OCI-LY1 (cell line): ENCODE results near the gene PDK2.

Experiments
- H2AFZ ChIP-seq: fragments of 200-600 bp; sonication (generic), shearing (Covaris generic); 2 replicates; pipeline ENCODE4 v1.6.0; 2014; ENCODE audit warnings: antibody characterized with exemption, mild to moderate bottlenecking, low read length
- H3F3A ChIP-seq: fragments of 200-600 bp; sonication (generic), shearing (Covaris generic); 2 replicates; pipeline ENCODE4 v1.6.0; 2014; ENCODE audit warnings: mild to moderate bottlenecking, antibody characterized with exemption, low read length, moderate library complexity; ENCODE audit not compliant: insufficient read depth
- H3K27ac ChIP-seq: fragments of 200-600 bp; sonication (generic); 2 replicates; pipeline ENCODE4 v1.5.1; 2014; ENCODE audit warnings: low read length, mixed run types, mild to moderate bottlenecking, low read depth; ENCODE audit not compliant: poor library complexity, severe bottlenecking
- H3K27me3 ChIP-seq: fragments of 200-600 bp; sonication (generic); 2 replicates; pipeline ENCODE4 v1.6.0; 2014; ENCODE audit warnings: antibody characterized with exemption, mild to moderate bottlenecking, low read length, moderate library complexity; ENCODE audit not compliant: insufficient read depth
- H3K36me3 ChIP-seq: fragments of 200-600 bp; sonication (generic); 2 replicates; pipeline ENCODE4 v1.6.1; 2014; ENCODE audit warnings: mild to moderate bottlenecking, antibody characterized with exemption, low read length, moderate library complexity, mixed read lengths; ENCODE audit not compliant: insufficient read depth
- H3K4me1 ChIP-seq: fragments of 200-600 bp; sonication (generic); 2 replicates; pipeline ENCODE4 v1.5.1; 2014; ENCODE audit warnings: mild to moderate bottlenecking, low read length, moderate library complexity; ENCODE audit not compliant: insufficient read depth, severe bottlenecking
- H3K4me2 ChIP-seq: fragments of 200-600 bp; sonication (generic), shearing (Covaris generic); 2 replicates; pipeline ENCODE4 v1.6.1; 2014; ENCODE audit warnings: low read length
- H3K4me3 ChIP-seq: fragments of 200-600 bp; sonication (generic); 2 replicates; pipeline ENCODE4 v1.5.1; 2014; ENCODE audit warnings: low read length, low read depth, mild to moderate bottlenecking, mixed read lengths; ENCODE audit not compliant: poor library complexity, severe bottlenecking
- H3K79me2 ChIP-seq: fragments of 200-600 bp; shearing (Covaris generic); 2 replicates; pipeline ENCODE4 v1.6.1; 2016; ENCODE audit warnings: mixed run types, low read length, mixed read lengths; ENCODE audit not compliant: insufficient read depth
- H3K9ac ChIP-seq: fragments of 200-600 bp; sonication (generic), shearing (Covaris generic); 2 replicates; pipeline ENCODE4 v1.6.1; 2014; ENCODE audit warnings: mild to moderate bottlenecking, low read length, mixed read lengths
- H3K9me2 ChIP-seq: fragments of 200-600 bp; sonication (generic), shearing (Covaris generic); 2 replicates; pipeline ENCODE4 v1.6.1; 2014; ENCODE audit warnings: low read depth, mild to moderate bottlenecking, low read length, mixed read lengths
- H3K9me3 ChIP-seq: fragments of 200-600 bp; shearing (Covaris generic); 2 replicates; pipeline ENCODE4 v1.6.1; 2014; ENCODE audit warnings: low read length, mixed read lengths
- H4K20me1 ChIP-seq: fragments of 200-600 bp; sonication (generic), shearing (Covaris generic); 2 replicates; pipeline ENCODE4 v1.6.0; 2016; ENCODE audit warnings: mild to moderate bottlenecking, low read length; ENCODE audit not compliant: insufficient read depth
- EZH2 ChIP-seq: fragments of 200-600 bp; sonication (generic), shearing (Covaris generic); IDR thresholded peaks from 2 replicates; pipeline ENCODE4 v1.8.0; 2017; ENCODE audit warnings: borderline replicate concordance, mixed run types, mild to moderate bottlenecking, antibody characterized with exemption, low read length, moderate library complexity, mixed read lengths
- TF ChIP-seq, protein P1 (sequence below): fragments of 200-600 bp; sonication (generic), shearing (Covaris generic); IDR thresholded peaks from 2 replicates; pipeline ENCODE4 v1.5.1; 2017; ENCODE audit warnings: mild to moderate bottlenecking, antibody characterized with exemption, low read length, moderate library complexity, mixed read lengths

PDK2 gene

DNA sequence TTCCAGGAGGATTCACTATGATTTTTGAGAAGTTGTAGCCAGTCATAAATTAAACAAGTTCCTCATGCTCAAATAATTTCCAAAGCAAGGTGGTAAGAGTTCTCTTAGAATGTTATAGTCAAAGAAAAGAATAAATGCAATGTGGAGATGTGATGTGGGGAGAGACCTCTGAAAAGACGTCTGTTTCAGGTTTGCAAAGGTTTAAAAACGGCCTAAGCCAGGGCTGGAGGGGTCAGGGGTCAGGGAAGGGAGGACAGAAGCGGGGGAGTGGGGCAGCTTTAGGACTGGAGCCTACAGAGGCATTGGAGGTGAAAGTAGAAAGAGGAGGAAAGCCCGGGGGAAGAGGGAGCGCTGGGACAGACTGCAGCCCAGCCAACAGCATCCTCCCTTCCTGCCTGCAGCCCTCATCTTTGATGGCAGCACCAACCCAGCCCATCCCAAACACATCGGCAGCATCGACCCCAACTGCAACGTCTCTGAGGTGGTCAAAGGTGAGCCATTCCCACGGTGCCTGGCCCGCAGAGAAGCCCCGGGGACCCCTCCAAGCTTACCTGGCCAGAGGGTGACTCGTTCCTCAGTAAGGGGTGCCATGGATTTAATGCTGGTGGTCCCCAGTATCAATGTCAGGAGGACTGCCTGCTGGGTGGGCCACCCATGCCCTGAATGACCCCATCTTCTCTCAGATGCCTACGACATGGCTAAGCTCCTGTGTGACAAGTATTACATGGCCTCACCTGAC lies 11.4 kb downstream of the PDK2 start:
- no peaks in the 10 kb centered on the region for H3K36me3 ChIP-seq
- no peak overlapping the region for H3K27ac ChIP-seq

DNA sequence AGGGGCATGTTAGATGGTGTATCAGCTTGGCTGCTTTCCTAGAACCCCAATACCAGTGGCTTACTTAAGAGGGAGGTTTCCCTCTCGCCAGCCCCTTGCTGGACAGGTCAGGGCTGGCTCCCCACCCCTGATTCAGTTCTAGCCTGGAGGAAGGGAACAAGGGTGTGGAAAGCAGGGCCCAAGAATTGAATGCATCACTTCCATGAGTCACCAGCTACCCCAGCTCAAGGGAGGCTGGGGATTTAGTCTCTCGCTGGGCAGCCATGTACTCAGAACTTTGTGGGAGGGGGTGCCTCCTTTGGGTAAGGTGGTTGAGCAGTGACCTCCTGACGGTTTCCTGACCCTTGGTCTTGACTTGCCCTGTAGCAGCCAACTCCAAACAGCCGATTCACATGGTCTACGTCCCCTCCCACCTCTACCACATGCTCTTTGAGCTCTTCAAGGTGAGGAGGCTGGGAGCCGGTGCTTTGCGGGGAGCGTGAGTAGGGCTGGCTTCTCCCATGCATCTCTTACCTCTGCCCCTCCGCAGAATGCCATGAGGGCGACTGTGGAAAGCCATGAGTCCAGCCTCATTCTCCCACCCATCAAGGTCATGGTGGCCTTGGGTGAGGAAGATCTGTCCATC lies 12.8 kb downstream of the PDK2 start:
- Histone ChIP-seq H3K79me2 (no peaks in the 10 kb centered on the region), H3F3A (no peaks in the 10 kb centered on the region), H3K9me2 (no peaks in the 10 kb centered on the region), H3K27me3 (no peaks in the 10 kb centered on the region), H3K4me2 (no peak overlapping the region), H2AFZ (no peak overlapping the region), H4K20me1 (no peaks in the 10 kb centered on the region), H3K27ac (no peak overlapping the region), H3K9ac (no peak overlapping the region), H3K4me3 (no peak overlapping the region), H3K4me1 (no peaks in the 10 kb centered on the region), H3K9me3 (no peaks in the 10 kb centered on the region), H3K36me3 (no peaks in the 10 kb centered on the region)
- TF ChIP-seq, protein P1, sequence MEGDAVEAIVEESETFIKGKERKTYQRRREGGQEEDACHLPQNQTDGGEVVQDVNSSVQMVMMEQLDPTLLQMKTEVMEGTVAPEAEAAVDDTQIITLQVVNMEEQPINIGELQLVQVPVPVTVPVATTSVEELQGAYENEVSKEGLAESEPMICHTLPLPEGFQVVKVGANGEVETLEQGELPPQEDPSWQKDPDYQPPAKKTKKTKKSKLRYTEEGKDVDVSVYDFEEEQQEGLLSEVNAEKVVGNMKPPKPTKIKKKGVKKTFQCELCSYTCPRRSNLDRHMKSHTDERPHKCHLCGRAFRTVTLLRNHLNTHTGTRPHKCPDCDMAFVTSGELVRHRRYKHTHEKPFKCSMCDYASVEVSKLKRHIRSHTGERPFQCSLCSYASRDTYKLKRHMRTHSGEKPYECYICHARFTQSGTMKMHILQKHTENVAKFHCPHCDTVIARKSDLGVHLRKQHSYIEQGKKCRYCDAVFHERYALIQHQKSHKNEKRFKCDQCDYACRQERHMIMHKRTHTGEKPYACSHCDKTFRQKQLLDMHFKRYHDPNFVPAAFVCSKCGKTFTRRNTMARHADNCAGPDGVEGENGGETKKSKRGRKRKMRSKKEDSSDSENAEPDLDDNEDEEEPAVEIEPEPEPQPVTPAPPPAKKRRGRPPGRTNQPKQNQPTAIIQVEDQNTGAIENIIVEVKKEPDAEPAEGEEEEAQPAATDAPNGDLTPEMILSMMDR, result no peak
- no peak for TF ChIP-seq EZH2

More for the DNA sequence above, 11.4 kb downstream of the PDK2 start:
- Histone ChIP-seq H3K9me2 (no peaks in the 10 kb centered on the region), H3K27me3 (no peaks in the 10 kb centered on the region), H3F3A (no peaks in the 10 kb centered on the region), H3K4me1 (no peaks in the 10 kb centered on the region), H2AFZ (no peak overlapping the region), H3K9ac (no peak overlapping the region), H4K20me1 (no peaks in the 10 kb centered on the region), H3K9me3 (no peaks in the 10 kb centered on the region), H3K79me2 (no peaks in the 10 kb centered on the region), H3K4me2 (no peak overlapping the region), H3K4me3 (no peak overlapping the region)
- TF ChIP-seq, protein P1, result no peak
- no peak for TF ChIP-seq EZH2

DNA sequence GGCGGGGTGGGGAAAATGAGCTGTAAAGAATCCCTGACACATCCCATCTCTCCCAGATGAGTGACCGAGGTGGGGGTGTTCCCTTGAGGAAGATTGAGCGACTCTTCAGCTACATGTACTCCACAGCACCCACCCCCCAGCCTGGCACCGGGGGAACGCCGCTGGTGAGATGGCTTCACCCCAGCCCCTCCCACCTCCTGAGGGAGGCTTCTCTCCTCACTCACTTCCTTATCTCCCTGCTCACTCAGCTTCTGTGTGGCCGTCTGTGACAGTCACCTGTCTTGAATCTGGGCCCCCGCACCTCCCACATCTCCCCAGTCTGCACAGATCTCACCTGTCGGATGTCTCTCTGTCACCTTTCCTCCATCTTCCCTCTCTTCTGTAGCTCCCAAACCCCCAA lies 13.4 kb downstream of the PDK2 start:
- Histone ChIP-seq H3K4me1 (no peaks in the 10 kb centered on the region), H3K9ac (no peak overlapping the region), H3K9me3 (no peaks in the 10 kb centered on the region), H3K4me2 (no peak overlapping the region), H3F3A (no peaks in the 10 kb centered on the region), H4K20me1 (no peaks in the 10 kb centered on the region), H3K27ac (no peak overlapping the region), H3K79me2 (no peaks in the 10 kb centered on the region), H3K9me2 (no peaks in the 10 kb centered on the region), H3K4me3 (no peak overlapping the region), H3K27me3 (no peaks in the 10 kb centered on the region), H3K36me3 (no peaks in the 10 kb centered on the region), H2AFZ (no peak overlapping the region)
- no peak for TF ChIP-seq EZH2
- TF ChIP-seq, protein P1, result no peak
